ENCODE data around the gene OSBPL8. TPM values are rescaled to one million over a fixed set of nuclear protein-coding genes. Genes with fewer than 3 reads are reported as not detected.

OSBPL8 gene
- 133 and 243 TPM in 2 replicates for total RNA-seq (ENCODE audit: low replicate concordance)

- TF ChIP-seq, protein P1, sequence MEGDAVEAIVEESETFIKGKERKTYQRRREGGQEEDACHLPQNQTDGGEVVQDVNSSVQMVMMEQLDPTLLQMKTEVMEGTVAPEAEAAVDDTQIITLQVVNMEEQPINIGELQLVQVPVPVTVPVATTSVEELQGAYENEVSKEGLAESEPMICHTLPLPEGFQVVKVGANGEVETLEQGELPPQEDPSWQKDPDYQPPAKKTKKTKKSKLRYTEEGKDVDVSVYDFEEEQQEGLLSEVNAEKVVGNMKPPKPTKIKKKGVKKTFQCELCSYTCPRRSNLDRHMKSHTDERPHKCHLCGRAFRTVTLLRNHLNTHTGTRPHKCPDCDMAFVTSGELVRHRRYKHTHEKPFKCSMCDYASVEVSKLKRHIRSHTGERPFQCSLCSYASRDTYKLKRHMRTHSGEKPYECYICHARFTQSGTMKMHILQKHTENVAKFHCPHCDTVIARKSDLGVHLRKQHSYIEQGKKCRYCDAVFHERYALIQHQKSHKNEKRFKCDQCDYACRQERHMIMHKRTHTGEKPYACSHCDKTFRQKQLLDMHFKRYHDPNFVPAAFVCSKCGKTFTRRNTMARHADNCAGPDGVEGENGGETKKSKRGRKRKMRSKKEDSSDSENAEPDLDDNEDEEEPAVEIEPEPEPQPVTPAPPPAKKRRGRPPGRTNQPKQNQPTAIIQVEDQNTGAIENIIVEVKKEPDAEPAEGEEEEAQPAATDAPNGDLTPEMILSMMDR (IDR thresholded peaks at IDR 0.05; ENCODE audit: insufficient read depth, low read length) = peak; percentile 2
- DNase-seq (ENCODE audit: low read depth) = peak; percentile 84
- peak within 1 kb of the TSS; percentile 96 for H3K4me3 ChIP-seq (ENCODE audit: low read depth, low read length)
Observed at GRCh38 chr12:76559400-76560085, at the start of gene OSBPL8. Gene OSBPL8 (minus strand): TSS chr12:76559771. CDS start chr12:76487551, 72,220 bp downstream.

- no peak overlapping the region for H3K4me3 ChIP-seq (ENCODE audit: low read depth, low read length)
- no peak for DNase-seq (ENCODE audit: low read depth)
- TF ChIP-seq, protein P1 (IDR thresholded peaks at IDR 0.05; ENCODE audit: insufficient read depth, low read length) = no peak
Observed at GRCh38 chr12:76608070-76608469, 48.5 kb upstream of the OSBPL8 start.

DNA sequence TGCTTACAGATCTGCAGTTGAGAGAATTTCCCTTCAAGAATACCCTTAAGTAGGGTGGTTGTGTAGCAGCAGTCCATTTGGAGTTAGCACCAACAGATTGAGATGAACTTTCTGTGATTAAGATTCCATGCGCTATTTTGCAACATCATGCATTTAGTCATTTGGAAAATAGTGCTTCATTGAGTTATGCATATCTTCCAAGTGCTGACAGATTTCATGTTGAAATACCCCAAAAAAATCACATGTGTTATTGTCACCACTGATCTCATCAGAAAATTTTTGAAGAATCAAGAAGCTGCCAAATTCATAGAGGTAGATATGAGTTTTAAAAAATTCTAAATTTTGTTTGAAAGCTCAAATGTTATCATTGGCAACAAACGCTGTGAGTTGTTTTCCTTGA lies 35.5 kb upstream of the OSBPL8 start:
- TF ChIP-seq, protein P1 (IDR thresholded peaks at IDR 0.05; ENCODE audit: insufficient read depth, low read length) = no peak
- no peak overlapping the region for H3K4me3 ChIP-seq (ENCODE audit: low read depth, low read length)
- DNase-seq (ENCODE audit: low read depth) = peak; percentile 82

DNA sequence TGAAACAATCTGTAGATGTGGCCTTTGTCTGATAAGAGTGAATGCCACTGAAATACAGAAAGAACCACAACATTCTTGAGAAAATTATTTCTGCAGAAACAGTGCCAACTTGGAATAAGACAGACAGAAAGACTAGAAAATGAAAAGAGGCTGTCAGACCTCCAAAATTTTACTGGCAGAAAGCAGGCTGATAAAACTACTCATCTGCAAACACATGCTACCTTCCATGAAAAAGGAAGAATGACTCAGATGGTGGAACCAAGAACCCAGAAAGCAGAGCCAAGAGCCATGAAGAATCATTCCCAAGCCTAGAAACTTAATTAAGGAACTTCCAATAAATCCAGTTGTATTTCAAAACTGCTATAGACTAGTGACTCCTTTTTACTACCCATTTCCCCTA lies 31.9 kb upstream of the OSBPL8 start:
- DNase-seq (ENCODE audit: low read depth) = peak; percentile 98
- no peak overlapping the region for H3K4me3 ChIP-seq (ENCODE audit: low read depth, low read length)
- TF ChIP-seq, protein P1 (IDR thresholded peaks at IDR 0.05; ENCODE audit: insufficient read depth, low read length) = no peak

GRCh38 chr12:76590131-76590530 lies 30.6 kb upstream of the OSBPL8 start:
- TF ChIP-seq, protein P1 (IDR thresholded peaks at IDR 0.05; ENCODE audit: insufficient read depth, low read length) = no peak
- H3K4me3 ChIP-seq (ENCODE audit: low read depth, low read length) = no peak overlapping the region
- DNase-seq (ENCODE audit: low read depth) = peak; percentile 20

- TF ChIP-seq, protein P1 (IDR thresholded peaks at IDR 0.05; ENCODE audit: insufficient read depth, low read length) = no peak
- peak; percentile 96 for DNase-seq (ENCODE audit: low read depth)
- H3K4me3 ChIP-seq (ENCODE audit: low read depth, low read length) = no peak overlapping the region
Observed at GRCh38 chr12:76588881-76589565, 29.5 kb upstream of the OSBPL8 start.

All from fibroblast of the aortic adventitia (primary cell).